ENCODE data around the gene TRPM3.

DNA sequence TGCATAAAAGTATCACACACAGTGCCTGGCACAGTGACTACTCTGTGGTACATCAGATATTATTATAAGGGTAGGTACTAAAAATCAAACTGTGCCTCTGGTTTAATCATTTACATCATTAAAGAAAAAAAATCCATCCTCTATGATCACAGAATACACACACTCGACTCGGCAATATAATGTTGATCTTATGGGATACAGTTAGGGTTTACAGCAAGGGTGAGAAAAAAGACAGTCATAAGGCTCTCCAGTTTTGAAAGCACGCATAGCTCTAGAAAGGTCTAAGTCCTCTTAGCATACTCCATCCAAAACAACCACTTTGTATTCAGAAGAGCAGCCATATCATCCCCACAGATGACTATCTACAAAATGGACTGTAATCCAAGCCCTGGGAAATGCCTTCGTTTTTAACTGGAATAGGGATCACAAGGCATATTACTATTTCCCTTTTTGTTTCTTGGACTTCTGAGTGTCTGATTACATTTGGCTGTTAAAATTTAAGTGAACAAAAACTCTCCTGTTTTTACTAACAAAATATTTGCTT, 26.6 kb downstream of the TRPM3 start:
- TF ChIP-seq POLR2A (IDR thresholded peaks at IDR 0.05) = no peak
- TF ChIP-seq, protein P1, sequence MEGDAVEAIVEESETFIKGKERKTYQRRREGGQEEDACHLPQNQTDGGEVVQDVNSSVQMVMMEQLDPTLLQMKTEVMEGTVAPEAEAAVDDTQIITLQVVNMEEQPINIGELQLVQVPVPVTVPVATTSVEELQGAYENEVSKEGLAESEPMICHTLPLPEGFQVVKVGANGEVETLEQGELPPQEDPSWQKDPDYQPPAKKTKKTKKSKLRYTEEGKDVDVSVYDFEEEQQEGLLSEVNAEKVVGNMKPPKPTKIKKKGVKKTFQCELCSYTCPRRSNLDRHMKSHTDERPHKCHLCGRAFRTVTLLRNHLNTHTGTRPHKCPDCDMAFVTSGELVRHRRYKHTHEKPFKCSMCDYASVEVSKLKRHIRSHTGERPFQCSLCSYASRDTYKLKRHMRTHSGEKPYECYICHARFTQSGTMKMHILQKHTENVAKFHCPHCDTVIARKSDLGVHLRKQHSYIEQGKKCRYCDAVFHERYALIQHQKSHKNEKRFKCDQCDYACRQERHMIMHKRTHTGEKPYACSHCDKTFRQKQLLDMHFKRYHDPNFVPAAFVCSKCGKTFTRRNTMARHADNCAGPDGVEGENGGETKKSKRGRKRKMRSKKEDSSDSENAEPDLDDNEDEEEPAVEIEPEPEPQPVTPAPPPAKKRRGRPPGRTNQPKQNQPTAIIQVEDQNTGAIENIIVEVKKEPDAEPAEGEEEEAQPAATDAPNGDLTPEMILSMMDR (IDR thresholded peaks at IDR 0.05) = no peak

All from adrenal gland (tissue), 5 donors.